ENCODE data around the gene SFT2D1. TPM values are rescaled to one million over a fixed set of nuclear protein-coding genes. Genes with fewer than 3 reads are reported as not detected.

The SFT2D1 gene
- total and polyA plus RNA-seq, 3 donors from 2014 or later: 45.7 to 68.3 (median 64.6) TPM

DNA sequence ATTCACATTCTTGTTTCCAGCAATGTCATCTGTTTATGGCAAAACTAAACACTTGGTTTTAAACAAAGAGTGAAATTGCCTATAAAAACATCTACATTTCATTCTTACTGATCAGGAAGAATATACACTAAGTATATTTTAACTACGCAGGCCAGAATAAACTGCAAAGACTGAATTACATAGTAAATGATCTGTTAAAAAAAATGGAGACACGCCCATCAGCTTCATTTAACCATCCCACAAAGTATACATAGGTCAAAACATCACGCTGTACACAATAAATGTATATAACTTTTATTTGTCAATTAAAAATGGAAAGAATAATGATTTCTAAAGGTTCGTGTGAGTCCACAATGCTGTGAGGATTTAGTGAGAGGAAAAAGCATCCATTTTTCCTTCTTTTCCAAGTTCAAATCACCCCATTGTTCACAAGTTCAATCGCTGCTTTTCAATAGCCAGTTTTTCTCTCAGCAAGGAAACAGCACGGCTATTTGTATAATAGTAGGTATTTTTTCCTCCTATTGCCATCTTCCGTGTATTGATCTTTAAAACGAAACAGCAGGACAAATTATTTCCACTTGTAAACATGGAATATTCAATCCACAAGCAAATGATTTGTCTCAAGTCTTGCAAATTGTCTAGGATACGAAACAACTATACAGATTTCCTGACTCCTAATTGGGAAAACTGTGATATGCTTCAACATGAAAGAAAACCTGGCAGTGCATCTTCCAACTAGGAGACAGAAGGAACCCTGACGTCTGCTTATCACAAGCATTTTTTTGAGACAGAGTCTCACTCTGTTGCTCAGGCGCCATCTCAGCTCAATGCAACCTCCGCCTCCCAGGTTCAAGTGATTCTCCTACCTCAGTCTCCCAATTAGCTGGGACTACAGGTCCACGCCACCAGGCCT lies 10.6 kb downstream of the SFT2D1 start:
- no peak for DNase-seq
- WGBS, 2 donors: 82 to 86% methylated on average over 13 of the region's 13 CpGs
- Histone ChIP-seq H3K9me3 (no peaks in the 10 kb centered on the region), H3K27ac (no peak overlapping the region), H3K4me1 (no peaks in the 10 kb centered on the region), H3K4me3 (no peak overlapping the region), H3K27me3 (no peaks in the 10 kb centered on the region), H3K36me3 (ENCODE audit: low read depth, missing control alignments) (no peaks in the 10 kb centered on the region)
- intact Hi-C loops (cut with DNase I; ENCODE audit: low total_unique reads): no loop called here
- no peak for TF ChIP-seq CTCF (IDR thresholded peaks at IDR 0.05)
- TF ChIP-seq POLR2A (IDR thresholded peaks at IDR 0.05): no peak

- intact Hi-C loops (cut with DNase I; ENCODE audit: low total_unique reads): no loop called here
- Histone ChIP-seq H3K4me1 (no peaks in the 10 kb centered on the region), H3K9me3 (no peaks in the 10 kb centered on the region), H3K36me3 (ENCODE audit: low read depth, missing control alignments) (no peaks in the 10 kb centered on the region), H3K4me3 (no peak overlapping the region), H3K27ac (no peak overlapping the region), H3K27me3 (no peaks in the 10 kb centered on the region)
- TF ChIP-seq POLR2A (IDR thresholded peaks at IDR 0.05) (no peak), CTCF (IDR thresholded peaks at IDR 0.05) (no peak)
- DNase-seq: no peak
- WGBS, 2 donors: 42 to 50% methylated on average over 7 to 11 of the region's 11 CpGs
These were observed 11.7 kb downstream of the SFT2D1 start for GRCh38 chr6:166330612-166331011.

DNA sequence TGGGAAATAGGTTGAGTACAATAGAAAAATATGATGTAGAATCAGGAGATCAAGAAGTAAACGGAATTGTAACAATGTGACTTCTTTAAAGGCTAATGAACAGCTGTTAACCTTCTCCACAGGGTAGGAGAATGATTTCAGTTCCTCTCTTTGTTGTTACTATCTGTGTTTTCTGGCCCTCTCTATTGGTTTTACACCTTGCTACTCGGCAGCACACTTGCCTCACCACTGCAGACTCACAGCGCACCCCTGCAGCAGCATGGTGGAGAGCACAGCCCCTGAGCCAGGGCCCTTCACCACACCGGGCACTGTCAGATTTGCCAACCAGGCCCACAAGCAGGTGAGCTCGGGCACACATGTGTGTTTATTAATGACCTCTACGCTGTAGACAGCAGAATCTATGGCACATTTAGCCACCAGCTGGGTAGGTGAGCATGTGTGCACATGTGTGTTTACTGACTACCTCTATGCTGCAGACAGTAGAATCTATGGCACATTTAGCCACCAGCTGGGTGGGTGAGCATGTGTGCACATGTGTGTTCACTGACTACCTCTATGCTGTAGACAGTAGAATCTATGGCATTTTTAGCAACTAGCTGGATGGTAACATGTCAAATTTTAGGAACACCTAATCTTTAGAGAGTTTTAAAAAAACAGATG lies 16.8 kb downstream of the SFT2D1 start:
- intact Hi-C loops (cut with DNase I; ENCODE audit: low total_unique reads): no loop called here
- no peaks in the 10 kb centered on the region for H3K36me3 ChIP-seq (ENCODE audit: low read depth, missing control alignments)

DNA sequence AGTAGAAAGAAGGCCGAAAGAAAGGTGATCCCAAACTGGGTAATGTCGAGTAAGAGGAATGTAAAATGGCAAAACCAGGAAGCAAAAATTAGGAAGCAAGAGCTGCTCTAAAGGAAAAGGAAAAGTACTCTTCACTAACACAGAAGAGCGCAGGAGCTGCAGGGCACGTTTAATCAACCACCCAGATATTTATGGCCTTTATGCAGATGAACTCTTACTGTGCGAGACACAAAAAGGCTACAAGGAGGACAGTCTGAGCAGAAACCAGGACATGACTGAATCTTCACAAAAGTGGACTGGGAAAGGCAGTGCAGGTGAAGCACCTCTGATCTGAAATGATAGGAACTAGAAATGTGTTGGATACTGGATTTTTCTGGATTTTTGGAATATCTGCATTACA lies 18.9 kb downstream of the SFT2D1 start:
- TF ChIP-seq POLR2A (IDR thresholded peaks at IDR 0.05) (no peak), CTCF (IDR thresholded peaks at IDR 0.05) (no peak)
- intact Hi-C loops (cut with DNase I; ENCODE audit: low total_unique reads): no loop called here
- Histone ChIP-seq H3K4me1 (no peaks in the 10 kb centered on the region), H3K36me3 (ENCODE audit: low read depth, missing control alignments) (no peaks in the 10 kb centered on the region), H3K4me3 (no peak overlapping the region), H3K9me3 (no peaks in the 10 kb centered on the region), H3K27me3 (no peaks in the 10 kb centered on the region), H3K27ac (no peak overlapping the region)
- WGBS, 2 donors: 86 to 87% methylated on average over 5 of the region's 5 CpGs
- no peak for DNase-seq

More for the DNA sequence above, 16.8 kb downstream of the SFT2D1 start:
- 77 to 78% methylated on average over 6 of the region's 6 CpGs for WGBS, 2 donors
- no peak overlapping the region for H3K4me3 ChIP-seq
- H3K27me3 ChIP-seq: no peaks in the 10 kb centered on the region
- DNase-seq: no peak
- no peaks in the 10 kb centered on the region for H3K9me3 ChIP-seq
- TF ChIP-seq CTCF (IDR thresholded peaks at IDR 0.05) (no peak), POLR2A (IDR thresholded peaks at IDR 0.05) (no peak)
- H3K4me1 ChIP-seq: no peaks in the 10 kb centered on the region
- no peak overlapping the region for H3K27ac ChIP-seq

Measured in testis (tissue), 3 donors.